HPDE6-E6E7 (cell line): ENCODE results near the gene HPCA.

Experiments
- DNase-seq: peaks from one replicate; pipeline ENCODE4 v3.0.0; 2011; ENCODE audit warnings: missing footprints; ENCODE audit errors: extremely low spot score

HPCA gene

DNA sequence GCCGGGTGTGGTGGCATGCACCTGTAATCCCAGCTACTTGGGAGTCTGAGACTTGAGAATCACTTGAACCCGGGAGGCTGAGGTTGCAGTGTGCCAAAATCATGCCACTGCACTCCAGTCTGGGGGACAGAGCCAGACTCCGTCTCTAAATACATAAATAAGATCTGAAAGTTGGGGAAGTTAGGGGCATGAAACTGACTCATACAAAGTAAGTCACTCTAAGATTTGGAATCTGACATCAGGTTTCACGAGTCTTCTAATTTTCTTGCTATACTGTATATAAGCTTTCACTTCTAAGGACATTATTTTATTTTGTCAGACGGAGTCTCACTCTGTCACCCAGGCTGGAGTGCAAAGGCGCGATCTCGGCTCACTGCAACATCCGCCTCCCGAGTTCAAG is 48.2 kb downstream of the HPCA start:
- DNase-seq: no peak

DNA sequence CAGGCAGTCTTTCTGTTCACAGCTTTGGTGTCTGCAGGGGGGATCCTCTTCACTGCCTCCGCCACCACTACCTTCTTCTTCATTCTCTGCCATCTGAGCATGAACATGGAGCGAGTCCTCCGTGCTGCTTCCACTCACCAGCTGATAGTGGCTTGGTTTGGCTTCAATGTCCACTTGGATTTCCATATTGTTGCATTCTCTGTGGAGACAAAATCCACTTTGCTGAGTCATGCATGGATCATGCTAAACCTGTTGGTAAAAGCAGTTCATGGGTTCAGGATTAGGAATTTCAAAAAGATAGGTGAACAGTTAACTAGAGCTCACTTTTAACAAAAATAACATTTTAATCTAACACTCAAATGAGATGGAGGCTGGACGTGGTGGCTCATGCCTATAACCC is 50.8 kb downstream of the HPCA start:
- no peak for DNase-seq

DNA sequence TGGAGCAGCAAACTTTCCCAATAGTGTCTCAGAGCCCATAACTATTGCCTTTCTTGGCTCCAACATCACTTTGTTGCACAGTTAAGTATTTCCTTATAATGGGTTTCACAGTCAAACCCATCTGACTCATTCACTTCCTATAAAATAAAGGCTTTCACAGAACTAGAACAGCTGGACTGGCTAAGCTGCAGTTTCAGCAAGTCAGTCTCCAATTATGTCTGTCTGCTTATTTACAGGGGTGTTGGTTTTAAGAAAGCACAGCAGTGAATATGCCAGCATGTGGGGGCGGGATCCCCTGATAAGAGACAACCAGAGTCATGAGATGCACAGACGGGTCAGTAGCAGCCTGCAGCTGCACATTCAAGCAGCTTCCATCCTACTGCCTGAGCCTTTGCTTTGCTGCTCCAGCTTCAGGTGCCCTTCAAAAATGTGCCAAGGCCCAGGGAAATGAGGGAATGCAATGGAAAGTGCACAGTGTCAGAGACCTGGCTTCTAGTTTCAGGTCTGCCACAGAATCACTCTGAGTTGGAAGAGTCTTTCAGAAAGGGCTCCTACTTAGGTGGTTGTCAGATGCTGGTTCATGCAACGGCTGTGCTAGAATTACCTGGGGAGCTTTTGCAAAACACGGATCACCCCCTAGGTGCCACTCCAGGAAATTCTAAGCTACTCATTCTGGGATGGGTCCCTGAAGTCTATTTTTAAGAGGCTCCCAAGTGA is 53.5 kb downstream of the HPCA start:
- peak; percentile 47 for DNase-seq

DNA sequence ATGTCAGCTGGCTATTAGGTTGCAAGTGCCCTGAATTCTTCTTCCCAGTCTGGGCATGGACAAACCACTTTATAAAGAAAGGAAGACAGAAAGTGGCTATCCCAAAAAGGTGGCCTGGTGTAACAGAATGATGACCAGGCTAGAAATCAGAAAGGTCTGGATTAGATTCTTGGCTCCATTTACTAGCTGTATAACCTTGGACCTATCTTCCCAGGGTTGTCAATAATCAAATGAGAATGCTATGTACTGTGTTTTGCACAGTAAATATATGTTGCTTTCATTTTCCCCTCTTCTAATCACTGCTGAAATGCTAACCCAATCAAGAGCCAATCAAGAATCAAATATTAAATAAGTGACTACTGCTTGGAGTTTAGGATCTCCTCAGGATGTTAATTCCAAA is 57.9 kb downstream of the HPCA start:
- DNase-seq: no peak
